ENCODE data around the gene STAB2.

- TF ChIP-seq POLR2AphosphoS5 (IDR thresholded peaks at IDR 0.05) (no peak), POLR2A (IDR thresholded peaks at IDR 0.05) (no peak), CTCF (IDR thresholded peaks at IDR 0.05) (no peak), EP300 (IDR thresholded peaks at IDR 0.05) (no peak)
Measured at GRCh38 chr12:103737881-103738280, 150.8 kb downstream of the STAB2 start.

Data from gastroesophageal sphincter (tissue), 3 donors.